GM19099 (cell line): Measurements from ENCODE around the gene FANCD2OS.

Source experiments
- POLR2A ChIP-seq: IDR thresholded peaks from 3 replicates; pipeline ENCODE4 v1.6.1; 2011; ENCODE audit warnings: low read depth; ENCODE audit not compliant: insufficient read length; ENCODE audit errors: extremely low read depth

The FANCD2OS gene

DNA sequence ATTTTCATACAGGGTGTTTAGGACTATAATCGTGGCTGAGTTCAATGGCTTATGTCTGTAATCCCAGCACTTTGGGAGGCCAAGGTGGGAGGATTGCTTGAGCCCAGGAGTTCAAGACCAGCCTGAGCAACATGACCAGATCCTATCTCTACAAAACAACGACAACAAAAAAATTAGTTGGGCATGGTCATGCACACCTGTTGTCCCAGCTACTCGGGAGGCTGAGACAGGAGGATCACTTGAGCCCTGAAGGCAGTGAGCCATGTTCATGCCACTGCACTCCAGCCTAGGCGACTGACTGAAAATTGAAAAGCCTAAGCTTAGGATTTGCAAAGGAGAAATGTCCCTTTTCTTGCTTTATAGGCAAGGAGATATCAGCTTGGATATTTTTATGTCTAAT, 8.9 kb upstream of the FANCD2OS start:
- no peak for TF ChIP-seq POLR2A

DNA sequence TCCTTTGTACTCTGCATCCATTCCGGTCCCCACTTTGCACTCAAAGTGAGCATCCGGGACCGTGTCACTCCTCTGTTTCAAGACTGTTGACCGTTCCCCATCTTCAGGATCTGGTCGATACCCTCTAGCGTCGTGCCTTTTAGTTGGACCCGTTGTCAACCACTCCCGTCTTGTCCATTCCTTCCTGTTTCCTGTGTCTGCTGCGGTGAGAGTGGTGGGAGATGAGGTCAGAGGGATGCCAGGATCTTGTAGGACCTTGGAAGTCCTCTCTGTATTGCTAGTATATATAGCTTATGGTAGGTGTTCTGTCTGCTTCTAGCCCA, 8.0 kb upstream of the FANCD2OS start:
- TF ChIP-seq POLR2A = no peak

DNA sequence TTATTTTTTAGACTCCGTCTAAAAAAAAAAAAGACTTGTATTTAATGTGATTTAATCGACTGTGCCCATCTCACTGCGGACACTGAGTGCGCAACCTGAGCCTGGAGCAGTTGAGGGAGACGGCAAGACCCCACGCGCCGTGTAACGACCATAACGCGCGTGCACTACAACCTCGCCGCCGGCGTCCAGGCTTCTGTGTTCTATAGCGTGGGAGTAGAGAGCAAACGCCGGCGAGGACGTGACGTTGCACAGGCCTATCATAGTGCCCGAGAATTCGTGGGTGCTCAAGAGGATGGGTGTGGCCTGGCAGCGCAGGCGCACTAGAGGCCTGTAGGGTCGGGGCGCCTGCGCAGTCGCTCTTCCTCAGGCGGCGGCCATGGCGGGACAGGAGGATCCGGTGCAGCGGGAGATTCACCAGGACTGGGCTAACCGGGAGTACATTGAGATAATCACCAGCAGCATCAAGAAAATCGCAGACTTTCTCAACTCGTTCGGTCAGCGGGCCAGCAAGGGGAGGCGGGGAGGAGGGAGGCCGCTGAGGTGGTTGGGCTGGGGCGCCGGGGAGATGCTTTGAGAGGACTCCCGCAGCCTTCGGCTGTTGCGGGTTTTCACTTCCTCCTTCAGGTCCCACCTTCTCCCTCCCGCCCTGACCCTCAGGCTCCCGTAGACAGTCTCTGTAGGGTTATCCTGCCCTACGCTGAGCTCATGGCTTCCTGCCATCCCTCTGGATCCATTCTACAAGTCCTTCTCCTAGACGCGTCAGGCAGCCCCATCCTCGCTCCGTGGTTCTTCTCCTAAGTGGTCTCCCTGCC, 7.5 kb upstream of the FANCD2OS start, which contains the start of gene BRK1:
Gene BRK1 (plus strand): TSS at position 350 of the 812 bp plus-strand sequence. CDS start 27 bp downstream, at position 377.
- peak; percentile 98 for TF ChIP-seq POLR2A

DNA sequence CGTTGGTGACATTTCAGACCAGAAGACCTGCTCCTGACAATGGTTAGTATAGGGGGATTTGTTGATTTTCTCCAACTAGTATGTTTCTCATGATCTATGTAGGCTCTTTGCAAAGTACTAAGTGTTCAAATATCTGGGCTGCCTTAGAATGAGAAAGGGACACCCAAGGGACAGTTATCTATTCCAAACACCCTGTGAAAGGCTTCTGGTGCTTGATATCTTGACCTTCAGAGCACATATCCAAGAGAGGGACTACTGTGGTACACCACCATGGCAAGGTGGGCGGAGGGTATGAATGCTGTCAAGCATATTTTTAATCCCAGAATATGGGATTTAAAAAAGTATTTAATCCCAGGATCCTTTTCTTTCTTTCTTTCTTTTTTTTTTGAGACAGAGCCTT, 1.1 kb downstream of the FANCD2OS start:
- TF ChIP-seq POLR2A = no peak

DNA sequence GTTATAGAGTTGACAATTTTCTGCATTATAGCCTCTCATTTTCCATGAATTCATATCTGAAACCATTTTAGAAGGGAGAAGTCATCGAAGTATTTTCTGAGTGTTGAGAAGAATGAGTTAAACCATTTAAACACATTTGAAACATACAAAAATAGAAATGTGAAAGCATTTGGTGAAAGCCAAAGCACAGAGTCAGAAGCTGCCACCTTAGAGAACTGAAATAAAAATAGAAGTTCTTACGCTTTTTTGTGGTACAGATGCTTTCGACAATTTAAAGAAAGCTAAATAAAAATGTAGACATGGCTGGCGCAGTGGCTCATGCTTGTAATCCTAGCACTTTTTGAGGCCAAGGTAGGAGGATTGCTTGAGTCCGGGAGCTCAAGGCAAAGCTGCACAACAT, 9.0 kb downstream of the FANCD2OS start:
- no peak for TF ChIP-seq POLR2A

DNA sequence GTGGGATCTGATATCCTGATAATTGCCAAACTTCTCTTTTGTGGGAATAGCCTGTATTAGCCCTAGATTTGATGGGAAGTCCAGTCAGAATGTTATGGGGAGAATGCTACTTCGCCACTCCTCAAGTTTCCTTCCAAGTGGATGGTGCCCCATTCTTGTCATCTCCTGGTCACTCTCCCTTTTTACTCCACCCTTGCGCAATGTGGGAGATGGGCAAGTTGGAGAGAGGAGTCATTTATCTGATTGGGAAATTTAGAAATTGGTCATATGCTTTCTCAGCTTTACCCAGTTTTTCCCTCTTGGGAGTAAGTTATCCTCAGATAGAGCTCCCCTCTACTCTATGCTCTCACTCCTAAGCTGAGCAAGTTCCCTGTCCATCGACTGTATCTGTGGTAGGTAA, 14.4 kb downstream of the FANCD2OS start:
- no peak for TF ChIP-seq POLR2A

DNA sequence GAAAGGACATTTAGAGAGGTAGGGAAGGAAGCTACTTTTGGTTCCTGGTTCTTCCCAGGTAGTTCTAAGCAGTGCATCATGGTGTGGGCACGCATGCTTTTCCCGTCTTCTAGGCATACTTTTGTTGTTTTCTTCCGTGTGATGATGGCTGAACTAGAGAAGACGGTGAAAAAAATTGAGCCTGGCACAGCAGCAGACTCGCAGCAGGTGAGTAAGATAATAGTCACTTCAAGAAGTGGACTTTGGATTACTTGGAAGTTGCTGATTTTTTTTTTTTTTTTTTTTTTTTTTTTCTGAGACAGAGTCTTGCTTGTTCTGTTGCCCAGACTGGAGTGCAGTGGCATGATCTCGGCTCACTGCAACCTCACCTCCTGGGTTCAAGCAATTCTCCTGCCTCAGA, 17.9 kb downstream of the FANCD2OS start:
- TF ChIP-seq POLR2A = no peak

DNA sequence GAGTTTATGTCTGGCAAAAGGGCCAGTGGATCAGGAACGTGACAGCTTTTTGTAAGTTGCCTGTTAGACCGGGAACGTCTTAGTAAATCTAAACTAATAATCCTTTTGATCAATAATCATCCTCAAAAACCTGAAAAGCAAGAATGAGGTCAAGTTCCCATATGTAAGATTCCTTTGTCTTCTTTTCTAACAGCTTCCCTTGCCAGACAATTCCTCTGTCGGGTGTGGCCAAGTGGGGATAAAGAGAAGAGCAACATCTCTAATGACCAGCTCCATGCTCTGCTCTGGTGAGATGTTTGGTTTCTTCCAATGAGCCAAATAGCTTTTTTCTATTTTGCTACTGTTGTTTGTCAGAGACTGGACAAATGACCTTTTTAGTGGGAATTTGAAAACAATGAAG, 19.8 kb downstream of the FANCD2OS start:
- TF ChIP-seq POLR2A = no peak

DNA sequence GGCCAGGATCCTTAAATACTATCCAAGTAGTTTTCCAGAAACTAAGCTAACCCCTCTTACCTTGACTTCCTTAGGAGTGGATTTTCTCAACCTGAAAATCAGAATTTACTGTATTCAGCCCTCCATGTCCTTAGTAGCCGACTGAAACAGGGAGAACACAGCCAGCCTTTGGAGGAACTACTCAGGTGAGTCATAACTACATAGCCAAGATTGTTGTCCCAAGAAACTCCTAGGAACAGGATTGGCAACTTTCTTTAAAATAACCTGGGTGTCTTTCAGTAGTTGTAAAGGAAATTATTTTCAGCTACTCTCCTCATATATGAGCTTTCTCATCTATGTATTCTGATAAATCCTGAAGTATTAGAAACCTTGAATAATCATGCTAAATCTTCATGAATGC, 22.3 kb downstream of the FANCD2OS start:
- TF ChIP-seq POLR2A = no peak

DNA sequence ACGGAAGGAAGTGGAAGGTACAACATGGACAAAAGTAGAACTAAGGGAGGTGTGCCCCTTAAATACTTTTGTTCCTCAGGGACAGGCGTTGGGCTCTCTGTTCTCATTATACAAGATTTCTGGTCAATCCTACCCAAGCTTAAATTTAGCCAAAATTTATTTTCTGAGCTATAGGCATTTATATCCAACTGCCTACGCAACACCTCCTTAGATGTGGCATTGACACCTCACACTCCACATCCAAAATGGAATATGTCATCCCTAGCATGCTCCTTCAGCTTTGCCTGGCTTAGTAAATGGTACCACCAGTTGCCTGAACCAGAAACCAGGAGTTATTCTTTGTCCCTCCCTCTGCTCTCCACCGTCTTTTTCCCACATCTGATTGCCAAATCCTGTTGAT, 26.2 kb downstream of the FANCD2OS start:
- no peak for TF ChIP-seq POLR2A

DNA sequence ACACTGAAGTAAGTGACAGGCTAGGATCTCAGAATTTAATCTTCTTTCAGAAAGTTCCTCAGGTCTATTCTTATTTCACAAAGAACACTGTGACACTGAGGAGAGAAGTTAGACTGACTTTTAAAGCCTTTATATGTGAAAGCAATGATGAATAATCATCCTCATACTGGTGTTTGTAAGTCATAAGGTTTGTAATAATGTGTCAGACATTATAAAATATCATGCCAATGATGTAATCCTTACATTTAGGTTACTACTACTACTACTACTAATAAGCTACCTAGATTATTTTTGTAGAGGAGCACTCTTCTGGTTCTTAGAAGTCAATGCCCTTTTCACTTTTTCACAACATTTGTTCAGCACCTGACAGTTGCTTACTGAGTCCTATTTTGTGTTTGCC, 33.4 kb downstream of the FANCD2OS start:
- TF ChIP-seq POLR2A = no peak

DNA sequence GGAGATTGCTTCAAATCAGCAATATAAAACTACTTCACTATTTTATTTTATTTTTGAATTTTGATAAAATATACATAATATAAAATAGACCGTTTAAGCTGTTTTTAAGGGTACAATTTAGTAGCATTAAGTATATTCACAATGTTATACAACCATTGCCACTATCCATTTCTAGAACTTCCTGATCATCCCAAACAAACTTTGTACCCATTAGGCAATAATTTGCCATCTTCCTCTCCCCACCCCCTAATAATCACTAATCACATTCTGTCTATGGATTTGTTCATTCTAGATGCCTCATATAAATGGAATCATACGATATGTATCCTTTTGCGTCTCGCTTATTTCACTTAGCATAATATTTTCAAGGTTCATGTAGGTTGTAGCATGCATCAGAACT, 53.0 kb downstream of the FANCD2OS start:
- TF ChIP-seq POLR2A = no peak
